Lung (tissue), 12 donors: ENCODE results near the gene PEX12. TPM values are rescaled to one million over a fixed set of nuclear protein-coding genes. Genes with fewer than 3 reads are reported as not detected.
A peak's percentile ranks its signal among the peaks of the same experiment; 100 is the strongest.

Source experiments
- ATAC-seq: fragments of 200-7000 bp; cut with Tn5 transposase; one replicate; pipeline ENCODE4 v1.9.1; 2020; ENCODE audit warnings: moderate number of reproducible peaks; ENCODE audit not compliant: insufficient read depth, low FRiP score
- DNase-seq, 3 donors: peaks; one replicate each; pipeline ENCODE4 v3.0.0-alpha.2; 2013 to 2017
- H3K27ac ChIP-seq, 2 donors: one replicate each; pipeline ENCODE4 v1.5.1; 2013; ENCODE audit warnings: mild to moderate bottlenecking in 2 of 2, moderate library complexity in 2 of 2, control low read depth in 1 of 2, inconsistent platforms in 1 of 2, low read depth in 1 of 2, low read length in 1 of 2
- H3K27me3 ChIP-seq, 3 donors: one replicate each; pipeline ENCODE4 v1.5.1; 2013; ENCODE audit warnings: low read length in 2 of 3; ENCODE audit not compliant: control insufficient read depth in 3 of 3, insufficient read depth in 3 of 3
- H3K36me3 ChIP-seq, 4 donors: one replicate each; pipeline ENCODE4 v1.5.1; 2013; ENCODE audit warnings: low read length in 4 of 4, mild to moderate bottlenecking in 1 of 4, moderate library complexity in 1 of 4; ENCODE audit not compliant: control insufficient read depth in 4 of 4, insufficient read depth in 4 of 4
- H3K4me1 ChIP-seq, 5 donors: one replicate each; pipeline ENCODE4 v1.5.1; 2013; ENCODE audit warnings: low read length in 5 of 5, mild to moderate bottlenecking in 2 of 5, moderate library complexity in 1 of 5; ENCODE audit not compliant: control insufficient read depth in 5 of 5, insufficient read depth in 5 of 5
- H3K4me3 ChIP-seq: one replicate; pipeline ENCODE4 v1.5.1; 2013; ENCODE audit warnings: mild to moderate bottlenecking, control low read depth, moderate library complexity
- H3K9ac ChIP-seq, 2 donors: one replicate each; pipeline ENCODE4 v1.5.1; 2013; ENCODE audit warnings: low read length in 2 of 2, control low read depth in 1 of 2; ENCODE audit not compliant: insufficient read depth in 1 of 2
- H3K9me3 ChIP-seq, 4 donors: one replicate each; pipeline ENCODE4 v1.5.1; 2013; ENCODE audit warnings: low read length in 3 of 4, mild to moderate bottlenecking in 1 of 4, moderate library complexity in 1 of 4; ENCODE audit not compliant: control insufficient read depth in 4 of 4, insufficient read depth in 3 of 4
- CTCF ChIP-seq: IDR thresholded peaks from 2 replicates; pipeline ENCODE4 v1.5.1; 2012; ENCODE audit warnings: mild to moderate bottlenecking; ENCODE audit errors: control extremely low read depth, extremely low read depth
- WGBS, 2 donors: extraction: QIAGEN DNeasy Blood & Tissue Kit; methylation state at CpG; one replicate each; pipeline ENCODE4 v1.1.7; 2013; 5-methylcytosine and 5-hydroxymethylcytosine counted together
- polyA plus RNA-seq, 2 donors: library from polyadenylated mRNA; stranded (reverse); fragments of 200-250 nt; gene quantifications; one replicate each; pipeline ENCODE4 v1.2.1, GENCODE V29; 2013
- total RNA-seq, 2 donors: library from RNA; depleted of rRNA in 1 of 2; stranded (reverse); fragments of >200 nt in 1 of 2; gene quantifications; one replicate each; pipeline ENCODE4 v1.2.1, GENCODE V29; 2014 to 2021
- donor health status: control.
- donor health status: control.
- donor health status: Bipolar disorder and iron deficiency.
- donor health status: healthy.
- donor health status: DM: yes; HTN: yes; CAD: no.

PEX12 gene
- total and polyA plus RNA-seq, 4 donors = 2.6 to 5.3 (median 4.4) TPM

GRCh38 chr17:35548208-35548810 lies 30.1 kb downstream of the PEX12 start:
- peak; percentile 68 to 92 (median 79) for DNase-seq
- peaks cover 0 to 9% (median 0%) of the 10 kb centered on the region in 3 donors for H3K27me3 ChIP-seq

GRCh38 chr17:35546487-35546886 lies 31.9 kb downstream of the PEX12 start:
- H3K36me3 ChIP-seq = no peaks in the 10 kb centered on the region
- no peak overlapping the region for H3K4me3 ChIP-seq
- no peaks in the 10 kb centered on the region for H3K9me3 ChIP-seq
- H3K27me3 ChIP-seq = peaks cover 0 to 3% (median 0%) of the 10 kb centered on the region in 3 donors
- no peak overlapping the region for H3K9ac ChIP-seq
- no peak overlapping the region for H3K27ac ChIP-seq
- H3K4me1 ChIP-seq = peaks cover 3 to 18% (median 5%) of the 10 kb centered on the region in 5 donors
- TF ChIP-seq CTCF = no peak
- no peak for ATAC-seq
- no peak for DNase-seq
- 88 to 89% methylated on average over 1 of the region's 1 CpG for WGBS, 2 donors

More at GRCh38 chr17:35548208-35548810, 30.1 kb downstream of the PEX12 start:
- Histone ChIP-seq H3K9ac (no peak overlapping the region), H3K36me3 (no peaks in the 10 kb centered on the region), H3K9me3 (no peaks in the 10 kb centered on the region), H3K4me1 (peaks cover 2 to 18% (median 5%) of the 10 kb centered on the region in 5 donors), H3K27ac (no peak overlapping the region), H3K4me3 (no peak overlapping the region)
- 63 to 69% methylated on average over 8 of the region's 8 CpGs for WGBS, 2 donors
- TF ChIP-seq CTCF = no peak
- ATAC-seq = no peak

- H3K9me3 ChIP-seq = no peaks in the 10 kb centered on the region
- WGBS, 2 donors = 73 to 90% methylated on average over 1 of the region's 1 CpG
- H3K4me3 ChIP-seq = no peak overlapping the region
- H3K27me3 ChIP-seq = peaks cover 0 to 3% (median 0%) of the 10 kb centered on the region in 3 donors
- H3K9ac ChIP-seq = no peak overlapping the region
- H3K36me3 ChIP-seq = no peaks in the 10 kb centered on the region
- H3K27ac ChIP-seq = no peak overlapping the region
- ATAC-seq (no peak), DNase-seq (no peak)
- H3K4me1 ChIP-seq = peaks cover 3 to 27% (median 7%) of the 10 kb centered on the region in 5 donors
- no peak for TF ChIP-seq CTCF
These were observed 33.2 kb downstream of the PEX12 start for GRCh38 chr17:35545150-35545549.
